ENCODE results near the gene MTFR2. TPM values are rescaled to one million over a fixed set of nuclear protein-coding genes. Genes with fewer than 3 reads are reported as not detected.
A peak's percentile ranks its signal among the peaks of the same experiment; 100 is the strongest.

The MTFR2 gene
- 2.5 TPM for total RNA-seq
- polyA plus RNA-seq: 4.4 TPM
- long read RNA-seq, donor 1, partial matches to known transcripts: 0 of 1 reads
- long read RNA-seq, donor 1, other reads (novel, unspliced or antisense): 0 of 1 reads
- long read RNA-seq, donor 2: 0 reads
- long read RNA-seq, donor 3, partial matches to known transcripts: 0 of 3 reads
- long read RNA-seq, donor 3, other reads (novel, unspliced or antisense): 0 of 3 reads
- long read RNA-seq, donor 4: 0 reads
- long read RNA-seq, donor 5, partial matches to known transcripts: 0 of 5 reads
- long read RNA-seq, donor 5, other reads (novel, unspliced or antisense): 0 of 5 reads
- long read RNA-seq, donor 6: 0 reads
- long read RNA-seq, donor 7, partial matches to known transcripts: 0 of 4 reads
- long read RNA-seq, donor 7, other reads (novel, unspliced or antisense): 0 of 4 reads
- long read RNA-seq, donor 8, partial matches to known transcripts: 0 of 3 reads
- long read RNA-seq, donor 8, other reads (novel, unspliced or antisense): 0 of 3 reads
- long read RNA-seq, donor 9, partial matches to known transcripts: 0 of 2 reads
- long read RNA-seq, donor 9, other reads (novel, unspliced or antisense): 0 of 2 reads
- long read RNA-seq, donor 10, partial matches to known transcripts: 0 of 2 reads
- long read RNA-seq, donor 10, other reads (novel, unspliced or antisense): 0 of 2 reads

- H3K27me3 ChIP-seq (ENCODE audit: control insufficient read depth in 2 of 2, insufficient read depth in 1 of 2, low read length in 1 of 2): no peaks in the 10 kb centered on the region
- peaks cover 5 to 15% of the 10 kb centered on the region in 2 donors for H3K4me1 ChIP-seq (ENCODE audit: control insufficient read depth in 2 of 2, insufficient read depth in 2 of 2, low read length in 2 of 2)
- DNase-seq (ENCODE audit: low read depth in 6 of 9, low spot score in 9 of 9): peak; percentile 91 to 99 (median 97)
- H3K27ac ChIP-seq (ENCODE audit: low read depth in 1 of 2, low read length in 1 of 2): no peak within 1 kb of the TSS
- WGBS: under 1% methylated on average over 59 of the region's 59 CpGs
- H3K9me3 ChIP-seq (ENCODE audit: control insufficient read depth in 2 of 2, insufficient read depth in 1 of 2, low read length in 1 of 2): no peaks in the 10 kb centered on the region
- no peaks in the 10 kb centered on the region for H3K36me3 ChIP-seq (ENCODE audit: control insufficient read depth in 2 of 2, insufficient read depth in 2 of 2, low read length in 1 of 2)
- peak within 1 kb of the TSS; percentile 61 to 86 for H3K4me3 ChIP-seq (ENCODE audit: low read length in 2 of 2)
Observed at GRCh38 chr6:136249811-136250685, at the start of gene MTFR2. TSS of gene MTFR2 (minus strand) at chr6:136250311. CDS start at chr6:136249099, 1,212 bp downstream.

GRCh38 chr6:136294621-136295020, 44.5 kb upstream of the MTFR2 start:
- Histone ChIP-seq H3K9me3 (ENCODE audit: control insufficient read depth in 2 of 2, insufficient read depth in 1 of 2, low read length in 1 of 2) (no peaks in the 10 kb centered on the region), H3K4me1 (ENCODE audit: control insufficient read depth in 2 of 2, insufficient read depth in 2 of 2, low read length in 2 of 2) (peaks cover 6 to 9% of the 10 kb centered on the region in 2 donors), H3K36me3 (ENCODE audit: control insufficient read depth in 2 of 2, insufficient read depth in 2 of 2, low read length in 1 of 2) (no peaks in the 10 kb centered on the region), H3K27me3 (ENCODE audit: control insufficient read depth in 2 of 2, insufficient read depth in 1 of 2, low read length in 1 of 2) (no peaks in the 10 kb centered on the region), H3K27ac (ENCODE audit: low read depth in 1 of 2, low read length in 1 of 2) (no peak overlapping the region), H3K4me3 (ENCODE audit: low read length in 2 of 2) (no peak overlapping the region)
- WGBS: 99% methylated on average over 3 of the region's 3 CpGs
- DNase-seq (ENCODE audit: low read depth in 6 of 9, low spot score in 9 of 9): no peak

GRCh38 chr6:136290410-136291010, 40.4 kb upstream of the MTFR2 start:
- peak overlapping the region; percentile 73 to 93 for H3K4me3 ChIP-seq (ENCODE audit: low read length in 2 of 2)
- H3K27ac ChIP-seq (ENCODE audit: low read depth in 1 of 2, low read length in 1 of 2): peak overlapping the region; percentile 96 to 100
- H3K9me3 ChIP-seq (ENCODE audit: control insufficient read depth in 2 of 2, insufficient read depth in 1 of 2, low read length in 1 of 2): no peaks in the 10 kb centered on the region
- WGBS: 6% methylated on average over 22 of the region's 22 CpGs
- H3K4me1 ChIP-seq (ENCODE audit: control insufficient read depth in 2 of 2, insufficient read depth in 2 of 2, low read length in 2 of 2): peaks cover 14 to 29% of the 10 kb centered on the region in 2 donors
- H3K36me3 ChIP-seq (ENCODE audit: control insufficient read depth in 2 of 2, insufficient read depth in 2 of 2, low read length in 1 of 2): peaks cover 0 to 6% of the 10 kb centered on the region in 2 donors
- no peaks in the 10 kb centered on the region for H3K27me3 ChIP-seq (ENCODE audit: control insufficient read depth in 2 of 2, insufficient read depth in 1 of 2, low read length in 1 of 2)
- peak in 7 of 9 donors; percentile 67 to 93 (median 80) for DNase-seq (ENCODE audit: low read depth in 6 of 9, low spot score in 9 of 9)

- Histone ChIP-seq H3K9me3 (ENCODE audit: control insufficient read depth in 2 of 2, insufficient read depth in 1 of 2, low read length in 1 of 2) (no peaks in the 10 kb centered on the region), H3K27me3 (ENCODE audit: control insufficient read depth in 2 of 2, insufficient read depth in 1 of 2, low read length in 1 of 2) (no peaks in the 10 kb centered on the region), H3K4me3 (ENCODE audit: low read length in 2 of 2) (peak within 1 kb of the TSS; percentile 73 to 93), H3K36me3 (ENCODE audit: control insufficient read depth in 2 of 2, insufficient read depth in 2 of 2, low read length in 1 of 2) (peaks cover 0 to 6% of the 10 kb centered on the region in 2 donors), H3K4me1 (ENCODE audit: control insufficient read depth in 2 of 2, insufficient read depth in 2 of 2, low read length in 2 of 2) (peaks cover 19 to 30% of the 10 kb centered on the region in 2 donors), H3K27ac (ENCODE audit: low read depth in 1 of 2, low read length in 1 of 2) (peak within 1 kb of the TSS; percentile 96 to 100)
- DNase-seq (ENCODE audit: low read depth in 6 of 9, low spot score in 9 of 9): peak; percentile 99 to 100 (median 99)
- WGBS: under 1% methylated on average over 60 of the region's 60 CpGs
Observed at GRCh38 chr6:136289579-136290409, 39.7 kb upstream of the MTFR2 start, which contains the start of gene BCLAF1. TSS of gene BCLAF1 (minus strand) at chr6:136289846. CDS start at chr6:136279866, 9,980 bp downstream.

- Histone ChIP-seq H3K4me3 (ENCODE audit: low read length in 2 of 2) (peak overlapping the region; percentile 73 to 93), H3K4me1 (ENCODE audit: control insufficient read depth in 2 of 2, insufficient read depth in 2 of 2, low read length in 2 of 2) (peaks cover 21 to 33% of the 10 kb centered on the region in 2 donors), H3K27me3 (ENCODE audit: control insufficient read depth in 2 of 2, insufficient read depth in 1 of 2, low read length in 1 of 2) (no peaks in the 10 kb centered on the region), H3K9me3 (ENCODE audit: control insufficient read depth in 2 of 2, insufficient read depth in 1 of 2, low read length in 1 of 2) (no peaks in the 10 kb centered on the region), H3K27ac (ENCODE audit: low read depth in 1 of 2, low read length in 1 of 2) (peak overlapping the region; percentile 96 to 100), H3K36me3 (ENCODE audit: control insufficient read depth in 2 of 2, insufficient read depth in 2 of 2, low read length in 1 of 2) (peaks cover 0 to 6% of the 10 kb centered on the region in 2 donors)
- peak in 8 of 9 donors; percentile 85 to 97 (median 92) for DNase-seq (ENCODE audit: low read depth in 6 of 9, low spot score in 9 of 9)
- WGBS: under 1% methylated on average over 34 of the region's 34 CpGs
Observed at GRCh38 chr6:136289327-136289578, 39.1 kb upstream of the MTFR2 start.

GRCh38 chr6:136288566-136289326, 38.6 kb upstream of the MTFR2 start:
- H3K4me3 ChIP-seq (ENCODE audit: low read length in 2 of 2): peak overlapping the region; percentile 73 to 93
- H3K27me3 ChIP-seq (ENCODE audit: control insufficient read depth in 2 of 2, insufficient read depth in 1 of 2, low read length in 1 of 2): no peaks in the 10 kb centered on the region
- under 1% methylated on average over 34 of the region's 34 CpGs for WGBS
- peak overlapping the region; percentile 96 to 100 for H3K27ac ChIP-seq (ENCODE audit: low read depth in 1 of 2, low read length in 1 of 2)
- H3K36me3 ChIP-seq (ENCODE audit: control insufficient read depth in 2 of 2, insufficient read depth in 2 of 2, low read length in 1 of 2): peaks cover 0 to 6% of the 10 kb centered on the region in 2 donors
- H3K4me1 ChIP-seq (ENCODE audit: control insufficient read depth in 2 of 2, insufficient read depth in 2 of 2, low read length in 2 of 2): peaks cover 21 to 33% of the 10 kb centered on the region in 2 donors
- DNase-seq (ENCODE audit: low read depth in 6 of 9, low spot score in 9 of 9): peak in 8 of 9 donors; percentile 50 to 95 (median 72)
- no peaks in the 10 kb centered on the region for H3K9me3 ChIP-seq (ENCODE audit: control insufficient read depth in 2 of 2, insufficient read depth in 1 of 2, low read length in 1 of 2)

GRCh38 chr6:136284909-136285308, 34.8 kb upstream of the MTFR2 start:
- peaks cover 15 to 27% of the 10 kb centered on the region in 2 donors for H3K4me1 ChIP-seq (ENCODE audit: control insufficient read depth in 2 of 2, insufficient read depth in 2 of 2, low read length in 2 of 2)

More at GRCh38 chr6:136284909-136285308, 34.8 kb upstream of the MTFR2 start:
- H3K9me3 ChIP-seq (ENCODE audit: control insufficient read depth in 2 of 2, insufficient read depth in 1 of 2, low read length in 1 of 2): no peaks in the 10 kb centered on the region
- no peak overlapping the region for H3K4me3 ChIP-seq (ENCODE audit: low read length in 2 of 2)
- H3K36me3 ChIP-seq (ENCODE audit: control insufficient read depth in 2 of 2, insufficient read depth in 2 of 2, low read length in 1 of 2): peaks cover 4 to 26% of the 10 kb centered on the region in 2 donors
- no peak overlapping the region for H3K27ac ChIP-seq (ENCODE audit: low read depth in 1 of 2, low read length in 1 of 2)
- H3K27me3 ChIP-seq (ENCODE audit: control insufficient read depth in 2 of 2, insufficient read depth in 1 of 2, low read length in 1 of 2): no peaks in the 10 kb centered on the region
- DNase-seq (ENCODE audit: low read depth in 6 of 9, low spot score in 9 of 9): no peak
- WGBS: 62% methylated on average over 2 of the region's 2 CpGs

All from thymus (tissue), 14 donors.